AG04450 (cell line): ENCODE measurements around the gene CSK. TPM values are rescaled to one million over a fixed set of nuclear protein-coding genes. Genes with fewer than 3 reads are reported as not detected.

Experiments used
- CTCF ChIA-PET: fragments of 300-600, 350-600 bp; formaldehyde crosslinking; extraction: SDS; loops from one replicate; lab custom pipeline; 2022; ENCODE audit warnings: antibody characterized with exemption, inconsistent platforms; lab: Charles Lee
- POLR2A ChIA-PET: fragments of 350-600 bp; formaldehyde crosslinking; extraction: SDS; loops from one replicate; lab custom pipeline; 2021; ENCODE audit warnings: antibody characterized with exemption, inconsistent platforms; lab: Yijun Ruan, JAX
- DNase-seq: peaks from one replicate; pipeline ENCODE4 v3.0.0-alpha.2; 2011; ENCODE audit warnings: low read depth, low spot score
- H3K27ac ChIP-seq: one replicate; pipeline ENCODE4 v1.5.1; 2012; ENCODE audit warnings: low read depth, low read length, control low read depth
- H3K27me3 ChIP-seq: one replicate; pipeline ENCODE4 v1.6.0; 2012; ENCODE audit warnings: low read length; ENCODE audit not compliant: control insufficient read depth, insufficient read depth
- H3K4me3 ChIP-seq: 2 replicates; pipeline ENCODE4 v1.5.1; 2011; ENCODE audit warnings: mild to moderate bottlenecking, low read depth, low read length, control low read depth
- H3K9me3 ChIP-seq: 2 replicates; pipeline ENCODE4 v1.5.1; 2012; ENCODE audit warnings: low read length; ENCODE audit not compliant: control insufficient read depth, insufficient read depth
- polyA plus RNA-seq: library from polyadenylated mRNA; depleted of rRNA; stranded (reverse); fragments of >200 nt; gene quantifications from 2 replicates; pipeline ENCODE4 v1.2.3, GENCODE V29; 2011
- TF ChIP-seq, protein P1 (sequence below): IDR thresholded peaks from 2 replicates; pipeline ENCODE4 v1.5.1; 2011; ENCODE audit warnings: low read depth, low read length, control low read depth, inconsistent platforms

Gene CSK
- polyA plus RNA-seq, 1 experiment = 17.2 TPM

GRCh38 chr15:74842581-74843444 is 60.9 kb downstream of the CSK start, which contains the start of gene ULK3:
TSS of gene ULK3 (minus strand) at chr15:74843156. CDS start at chr15:74843105, 51 bp downstream.
- peak within 1 kb of the TSS; percentile 77 for H3K27ac ChIP-seq

GRCh38 chr15:74843445-74843828 is 61.6 kb downstream of the CSK start:
- TF ChIP-seq, protein P1, sequence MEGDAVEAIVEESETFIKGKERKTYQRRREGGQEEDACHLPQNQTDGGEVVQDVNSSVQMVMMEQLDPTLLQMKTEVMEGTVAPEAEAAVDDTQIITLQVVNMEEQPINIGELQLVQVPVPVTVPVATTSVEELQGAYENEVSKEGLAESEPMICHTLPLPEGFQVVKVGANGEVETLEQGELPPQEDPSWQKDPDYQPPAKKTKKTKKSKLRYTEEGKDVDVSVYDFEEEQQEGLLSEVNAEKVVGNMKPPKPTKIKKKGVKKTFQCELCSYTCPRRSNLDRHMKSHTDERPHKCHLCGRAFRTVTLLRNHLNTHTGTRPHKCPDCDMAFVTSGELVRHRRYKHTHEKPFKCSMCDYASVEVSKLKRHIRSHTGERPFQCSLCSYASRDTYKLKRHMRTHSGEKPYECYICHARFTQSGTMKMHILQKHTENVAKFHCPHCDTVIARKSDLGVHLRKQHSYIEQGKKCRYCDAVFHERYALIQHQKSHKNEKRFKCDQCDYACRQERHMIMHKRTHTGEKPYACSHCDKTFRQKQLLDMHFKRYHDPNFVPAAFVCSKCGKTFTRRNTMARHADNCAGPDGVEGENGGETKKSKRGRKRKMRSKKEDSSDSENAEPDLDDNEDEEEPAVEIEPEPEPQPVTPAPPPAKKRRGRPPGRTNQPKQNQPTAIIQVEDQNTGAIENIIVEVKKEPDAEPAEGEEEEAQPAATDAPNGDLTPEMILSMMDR = no peak; the same call in 1 of the 2 replicates
- Histone ChIP-seq H3K4me3 (peak overlapping the region; percentile 51), H3K27me3 (no peaks in the 10 kb centered on the region), H3K9me3 (no peaks in the 10 kb centered on the region), H3K27ac (peak overlapping the region; percentile 77)
- ChIA-PET POLR2A (no interaction called here), CTCF (interaction anchor here (1.5 to 2.7 kb wide), 2 partner anchors 12 to 58 kb away, joined by 3 to 13 read pairs; no protein-coding TSS in a partner anchor)
- no peak for DNase-seq

More at GRCh38 chr15:74842581-74843444, 60.9 kb downstream of the CSK start, which contains the start of gene ULK3:
- Histone ChIP-seq H3K9me3 (no peaks in the 10 kb centered on the region), H3K27me3 (no peaks in the 10 kb centered on the region), H3K4me3 (peak within 1 kb of the TSS; percentile 79)
- TF ChIP-seq, protein P1 = peak; percentile 48
- peak; percentile 47 for DNase-seq
- ChIA-PET CTCF (interaction anchor here (0.5 to 2.7 kb wide), 6 partner anchors 12 to 211 kb away, joined by 3 to 13 read pairs (median 3); no protein-coding TSS in a partner anchor), POLR2A (no interaction called here)

- peak overlapping the region; percentile 77 for H3K27ac ChIP-seq
- no peaks in the 10 kb centered on the region for H3K9me3 ChIP-seq
- no peaks in the 10 kb centered on the region for H3K27me3 ChIP-seq
- DNase-seq = no peak
- H3K4me3 ChIP-seq = no peak overlapping the region
- TF ChIP-seq, protein P1 = no peak
- POLR2A ChIA-PET = interaction anchor here (0.6 kb wide), 1 partner anchor 12 kb away, joined by 8 read pairs; no protein-coding TSS in a partner anchor
- CTCF ChIA-PET = interaction anchor here (1.5 to 2.7 kb wide), 2 partner anchors 13 to 58 kb away, joined by 3 to 13 read pairs; no protein-coding TSS in a partner anchor
Measured at GRCh38 chr15:74843891-74844299, 62.0 kb downstream of the CSK start.

DNA sequence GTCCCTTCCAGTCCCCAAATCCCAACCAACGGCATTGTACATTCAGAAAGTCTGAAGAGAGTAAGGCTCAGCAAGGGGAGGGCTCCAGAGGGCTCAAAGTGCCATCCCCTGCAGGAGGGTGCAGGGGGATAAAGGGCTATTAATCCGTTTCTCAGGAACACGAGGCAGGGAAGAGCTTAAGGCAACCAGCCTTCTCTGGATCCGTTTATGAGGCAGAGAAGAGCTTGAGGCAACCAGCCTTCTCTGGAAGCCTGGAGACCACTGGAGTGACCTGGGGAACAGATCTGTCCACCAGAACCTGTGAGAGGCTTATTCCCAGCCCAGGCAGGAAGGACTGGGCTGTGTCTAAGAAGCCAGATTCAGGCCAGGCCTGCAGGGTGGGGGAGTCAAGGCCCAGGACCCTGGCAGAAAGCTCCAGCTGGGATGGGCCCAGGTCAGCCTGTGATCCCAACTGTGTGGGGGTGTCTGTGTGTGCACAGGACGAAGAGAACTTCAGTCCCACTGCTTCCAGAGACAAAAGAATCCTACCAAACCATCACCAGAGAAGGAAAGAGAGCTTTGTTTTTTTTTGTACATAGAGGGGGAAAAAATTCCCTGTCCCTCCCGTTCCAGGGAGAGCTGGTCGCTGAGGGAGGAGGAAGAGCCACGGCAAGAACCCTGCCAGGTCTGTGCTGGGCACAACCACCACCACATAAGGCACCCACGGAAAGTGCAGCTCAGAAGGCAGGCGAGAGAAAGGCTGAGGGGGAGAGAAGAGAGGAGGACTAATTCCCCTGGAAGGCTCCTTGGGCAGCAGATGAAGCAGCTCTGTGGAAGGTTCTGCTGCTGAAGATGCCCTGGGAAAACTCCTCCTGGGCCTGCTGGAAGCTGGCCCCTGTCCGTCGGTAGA is 62.7 kb downstream of the CSK start:
- no peak overlapping the region for H3K27ac ChIP-seq
- H3K9me3 ChIP-seq = no peaks in the 10 kb centered on the region
- H3K27me3 ChIP-seq = no peaks in the 10 kb centered on the region
- TF ChIP-seq, protein P1 = no peak
- DNase-seq = no peak
- ChIA-PET CTCF (interaction anchor here (0.9 kb wide), 1 partner anchor 57 kb away, joined by 3 read pairs; no protein-coding TSS in a partner anchor), POLR2A (interaction anchor here (0.6 kb wide), 1 partner anchor 12 kb away, joined by 8 read pairs; no protein-coding TSS in a partner anchor)
- H3K4me3 ChIP-seq = no peak overlapping the region
